Jurkat, Clone E6-1 (cell line): ENCODE data around the gene ITGAD.
A peak's percentile ranks its signal among the peaks of the same experiment; 100 is the strongest.

Experiments used
- DNase-seq: peaks from one replicate; pipeline ENCODE4 v3.0.0-alpha.2; 2011; ENCODE audit warnings: low read depth, low spot score
- H3K4me3 ChIP-seq: 2 replicates; pipeline ENCODE4 v1.5.1; 2011; ENCODE audit warnings: mild to moderate bottlenecking, low read length, control low read depth, moderate library complexity

The ITGAD gene

GRCh38 chr16:31363721-31364120, 29.4 kb upstream of the ITGAD start:
- DNase-seq: no peak
- H3K4me3 ChIP-seq: no peak overlapping the region

- H3K4me3 ChIP-seq: no peak overlapping the region
- DNase-seq: no peak
Measured at GRCh38 chr16:31364421-31364820, 28.7 kb upstream of the ITGAD start.

- no peak for DNase-seq
- H3K4me3 ChIP-seq: no peak overlapping the region
Measured at GRCh38 chr16:31365131-31365865, 27.8 kb upstream of the ITGAD start.

- no peak for DNase-seq
- H3K4me3 ChIP-seq: no peak overlapping the region
Measured at GRCh38 chr16:31367853-31368252, 25.3 kb upstream of the ITGAD start.

- no peak overlapping the region for H3K4me3 ChIP-seq
- DNase-seq: no peak
Measured at GRCh38 chr16:31371008-31371407, 22.1 kb upstream of the ITGAD start.

- H3K4me3 ChIP-seq: no peak overlapping the region
- DNase-seq: no peak
Measured at GRCh38 chr16:31371619-31372484, 21.3 kb upstream of the ITGAD start.

GRCh38 chr16:31373235-31373634, 19.9 kb upstream of the ITGAD start:
- no peak overlapping the region for H3K4me3 ChIP-seq
- DNase-seq: no peak

- no peak for DNase-seq
- H3K4me3 ChIP-seq: no peak overlapping the region
Measured at GRCh38 chr16:31375231-31375630, 17.9 kb upstream of the ITGAD start.

- H3K4me3 ChIP-seq: no peak overlapping the region
- no peak for DNase-seq
Measured at GRCh38 chr16:31376705-31377104, 16.4 kb upstream of the ITGAD start.

GRCh38 chr16:31377210-31377903, 15.8 kb upstream of the ITGAD start:
- no peak overlapping the region for H3K4me3 ChIP-seq
- DNase-seq: no peak

GRCh38 chr16:31380201-31380600, 12.9 kb upstream of the ITGAD start:
- DNase-seq: no peak
- H3K4me3 ChIP-seq: no peak overlapping the region

GRCh38 chr16:31382485-31383161, 10.5 kb upstream of the ITGAD start:
- H3K4me3 ChIP-seq: no peak overlapping the region
- DNase-seq: peak; percentile 17

GRCh38 chr16:31385680-31386079, 7.5 kb upstream of the ITGAD start:
- H3K4me3 ChIP-seq: no peak overlapping the region
- no peak for DNase-seq

GRCh38 chr16:31386157-31386984, 6.8 kb upstream of the ITGAD start:
- no peak overlapping the region for H3K4me3 ChIP-seq
- no peak for DNase-seq

GRCh38 chr16:31388535-31388934, 4.6 kb upstream of the ITGAD start:
- no peak overlapping the region for H3K4me3 ChIP-seq
- no peak for DNase-seq

GRCh38 chr16:31390504-31391041, 2.6 kb upstream of the ITGAD start:
- no peak overlapping the region for H3K4me3 ChIP-seq
- DNase-seq: no peak

- no peak overlapping the region for H3K4me3 ChIP-seq
Measured at GRCh38 chr16:31395647-31396046, 2.5 kb downstream of the ITGAD start.

GRCh38 chr16:31397096-31397660, 4.0 kb downstream of the ITGAD start:
- H3K4me3 ChIP-seq: no peak overlapping the region
- no peak for DNase-seq

More at GRCh38 chr16:31395647-31396046, 2.5 kb downstream of the ITGAD start:
- no peak for DNase-seq
